Thyroid gland (tissue), 4 donors: Measurements from ENCODE around the gene MAGIX.
"Not testable (repeated sequence)": the region's sequence is repeated elsewhere in the genome, so short reads cannot be mapped to it uniquely, and the experiment has no call there.

Experiments used
- CTCF ChIP-seq, 6 experiments: fragments of 200-600 bp in 3 of 6; fragments of 450-650 bp in 3 of 6; sonication (generic) in 3 of 6; IDR thresholded peaks; one replicate each; pipeline ENCODE4 v1.5.1; 2016 to 2019; ENCODE audit warnings: antibody characterized with exemption in 6 of 6, mild to moderate bottlenecking in 2 of 6, inconsistent platforms in 1 of 6, moderate library complexity in 1 of 6
- POLR2A ChIP-seq, 2 donors: fragments of 450-650 bp; IDR thresholded peaks; one replicate each; pipeline ENCODE4 v1.6.1; 2017; ENCODE audit warnings: antibody characterized with exemption in 2 of 2, mild to moderate bottlenecking in 2 of 2, moderate library complexity in 1 of 2

GRCh38 chrX:49127742-49128258 lies 34.8 kb upstream of the MAGIX start:
- not testable (repeated sequence) for TF ChIP-seq CTCF, POLR2A (IDR thresholded peaks at IDR 0.05)
